A673 (cell line): ENCODE data around the gene CDH26. TPM values are rescaled to one million over a fixed set of nuclear protein-coding genes. Genes with fewer than 3 reads are reported as not detected.

Experiments
- BruUV-seq: library from RNA; stranded (reverse); fragments of 400-500 nt; replicated peaks from 2 replicates; lab custom pipeline; 2021; lab: Mats Ljungman, UMichigan
- CTCF ChIA-PET: fragments of 300-600 bp; sonication (Branson Sonifier 250); formaldehyde crosslinking; loops from one replicate; lab custom pipeline; 2022; ENCODE audit warnings: antibody characterized with exemption; lab: Charles Lee
- POLR2A ChIA-PET: fragments of 300-600 bp; sonication (Branson Sonifier 250); formaldehyde crosslinking; loops from one replicate; lab custom pipeline; 2022; ENCODE audit warnings: antibody characterized with exemption; ENCODE audit not compliant: low non-redundant PET; lab: Charles Lee
- DNase-seq: peaks from one replicate; pipeline ENCODE4 v3.0.0-alpha.2; 2015; ENCODE audit warnings: low spot score
- H3K27ac ChIP-seq: fragments of 200-600 bp; sonication (generic); 2 replicates; pipeline ENCODE4 v1.5.1; 2016; ENCODE audit warnings: mixed run types, low read depth, mild to moderate bottlenecking, mixed read lengths, antibody characterized with exemption, low read length; ENCODE audit not compliant: poor library complexity, severe bottlenecking
- H3K27me3 ChIP-seq: fragments of 200-600 bp; sonication (generic); replicated peaks from 2 replicates; pipeline ENCODE4 v1.6.1; 2017; ENCODE audit warnings: mixed run types, low read depth, mild to moderate bottlenecking, mixed read lengths, antibody characterized with exemption, low read length; ENCODE audit not compliant: insufficient read depth, poor library complexity
- H3K36me3 ChIP-seq: fragments of 200-600 bp; sonication (generic); 2 replicates; pipeline ENCODE4 v1.6.1; 2016; ENCODE audit warnings: mixed run types, mild to moderate bottlenecking, mixed read lengths, antibody characterized with exemption, low read length; ENCODE audit not compliant: insufficient read depth, poor library complexity, severe bottlenecking
- H3K4me1 ChIP-seq: fragments of 200-600 bp; sonication (generic); 2 replicates; pipeline ENCODE4 v1.6.1; 2017; ENCODE audit warnings: mixed run types, mild to moderate bottlenecking, mixed read lengths, antibody characterized with exemption, low read length; ENCODE audit not compliant: insufficient read depth, poor library complexity, severe bottlenecking
- H3K4me3 ChIP-seq: fragments of 200-600 bp; sonication (generic); 2 replicates; pipeline ENCODE4 v1.5.1; 2016; ENCODE audit warnings: low read depth, mixed run types, mild to moderate bottlenecking, mixed read lengths, low read length; ENCODE audit not compliant: poor library complexity, severe bottlenecking
- H3K9me3 ChIP-seq: fragments of 200-600 bp; sonication (generic); 2 replicates; pipeline ENCODE4 v1.6.1; 2016; ENCODE audit warnings: mixed run types, low read depth, mild to moderate bottlenecking, mixed read lengths, antibody characterized with exemption, low read length; ENCODE audit not compliant: poor library complexity, severe bottlenecking
- CTCF ChIP-seq: fragments of 300-800, 200-600 bp; sonication (generic); conservative IDR thresholded peaks from 2 replicates; pipeline ENCODE4 v1.5.1; 2017; ENCODE audit warnings: low read depth, mild to moderate bottlenecking, antibody characterized with exemption, low read length, moderate library complexity, mixed read lengths
- EZH2 ChIP-seq: fragments of 200-600 bp; sonication (generic); IDR thresholded peaks from 2 replicates; pipeline ENCODE4 v1.6.1; 2017; ENCODE audit warnings: borderline replicate concordance, low read depth, mild to moderate bottlenecking, mixed read lengths, antibody characterized with exemption, low read length; ENCODE audit not compliant: poor library complexity, severe bottlenecking
- intact Hi-C: fragments of 100-400 bp; cut with micrococcal nuclease; formaldehyde crosslinking; loops from one replicate; pipeline ENCODE4 v1.10.0; 2022; ENCODE audit not compliant: unreplicated experiment
- total RNA-seq: library from RNA; stranded (reverse); gene quantifications from 2 replicates; pipeline ENCODE4 v1.2.3, GENCODE V29; 2021

CDH26 gene
- total RNA-seq, 1 experiment from 2014 or later: 0.58 TPM

- DNase-seq: no peak
- no peak overlapping the region for H3K27ac ChIP-seq
- H3K4me1 ChIP-seq: peaks cover 16% of the 10 kb centered on the region
- ChIA-PET CTCF (no interaction called here), POLR2A (interaction anchor here (0.6 kb wide), 1 partner anchor 935 kb away, joined by 3 read pairs; no protein-coding TSS in a partner anchor)
- intact Hi-C loops: no loop called here
- no peak overlapping the region for H3K4me3 ChIP-seq
- H3K36me3 ChIP-seq: peaks cover 12% of the 10 kb centered on the region
- H3K9me3 ChIP-seq: no peaks in the 10 kb centered on the region
- BruUV-seq: no TSS peak
- H3K27me3 ChIP-seq: no peaks in the 10 kb centered on the region
- no peak for TF ChIP-seq EZH2
- no peak for TF ChIP-seq CTCF
These were observed 20.0 kb upstream of the CDH26 start for GRCh38 chr20:59938221-59938620.

GRCh38 chr20:59938696-59939051 lies 19.5 kb upstream of the CDH26 start:
- ChIA-PET CTCF (no interaction called here), POLR2A (interaction anchor here (0.6 kb wide), 1 partner anchor 934 kb away, joined by 3 read pairs; no protein-coding TSS in a partner anchor)
- Histone ChIP-seq H3K4me1 (peaks cover 16% of the 10 kb centered on the region), H3K27ac (no peak overlapping the region), H3K9me3 (no peaks in the 10 kb centered on the region), H3K27me3 (no peaks in the 10 kb centered on the region), H3K36me3 (peaks cover 16% of the 10 kb centered on the region), H3K4me3 (no peak overlapping the region)
- no peak for DNase-seq
- no peak for TF ChIP-seq CTCF
- TF ChIP-seq EZH2: no peak
- intact Hi-C loops: no loop called here
- BruUV-seq: no TSS peak

GRCh38 chr20:59939052-59939878 lies 19.0 kb upstream of the CDH26 start:
- no peak for DNase-seq
- H3K36me3 ChIP-seq: peaks cover 22% of the 10 kb centered on the region
- intact Hi-C loops: no loop called here
- H3K9me3 ChIP-seq: no peaks in the 10 kb centered on the region
- no peaks in the 10 kb centered on the region for H3K27me3 ChIP-seq
- H3K27ac ChIP-seq: peak overlapping the region; percentile 94
- TF ChIP-seq CTCF (no peak), EZH2 (no peak)
- CTCF ChIA-PET: no interaction called here
- H3K4me3 ChIP-seq: peak overlapping the region; percentile 83
- H3K4me1 ChIP-seq: peaks cover 16% of the 10 kb centered on the region
- POLR2A ChIA-PET: interaction anchor here (0.6 kb wide), 2 partner anchors 130 to 934 kb away, joined by 3 read pairs; no protein-coding TSS in a partner anchor
- no TSS peak for BruUV-seq
